Karpas-422 (cell line): ENCODE measurements around the gene PIK3R5. TPM values are rescaled to one million over a fixed set of nuclear protein-coding genes. Genes with fewer than 3 reads are reported as not detected.

ENCODE experiments used
- DNase-seq: peaks from one replicate; pipeline ENCODE4 v3.0.0-alpha.2; 2015
- H2AFZ ChIP-seq: fragments of 200-600 bp; sonication (generic); 2 replicates; pipeline ENCODE4 v1.6.1; 2014; ENCODE audit warnings: antibody characterized with exemption, low read length, mixed read lengths
- H3K27ac ChIP-seq: fragments of 200-600 bp; sonication (generic); 2 replicates; pipeline ENCODE4 v1.5.1; 2014; ENCODE audit warnings: mild to moderate bottlenecking, low read length, moderate library complexity
- H3K27me3 ChIP-seq: fragments of 200-600 bp; sonication (generic); 2 replicates; pipeline ENCODE4 v1.6.1; 2014; ENCODE audit warnings: low read length, mixed read lengths
- H3K36me3 ChIP-seq: fragments of 200-600 bp; sonication (generic); 2 replicates; pipeline ENCODE4 v1.6.1; 2014; ENCODE audit warnings: low read length, mixed read lengths; ENCODE audit not compliant: insufficient read depth
- H3K4me1 ChIP-seq: fragments of 200-600 bp; sonication (generic); 2 replicates; pipeline ENCODE4 v1.6.1; 2014; ENCODE audit warnings: mild to moderate bottlenecking, low read length, mixed read lengths
- H3K4me2 ChIP-seq: fragments of 200-600 bp; sonication (generic); 2 replicates; pipeline ENCODE4 v1.6.1; 2014; ENCODE audit warnings: low read length, low read depth, mild to moderate bottlenecking; ENCODE audit not compliant: poor library complexity, severe bottlenecking
- H3K4me3 ChIP-seq: fragments of 200-600 bp; sonication (generic); 2 replicates; pipeline ENCODE4 v1.5.1; 2014; ENCODE audit warnings: mild to moderate bottlenecking, antibody characterized with exemption, low read length, mixed read lengths
- H3K79me2 ChIP-seq: fragments of 200-600 bp; sonication (generic); 2 replicates; pipeline ENCODE4 v1.6.1; 2014; ENCODE audit warnings: mild to moderate bottlenecking, low read length, mixed read lengths
- H3K9ac ChIP-seq: fragments of 200-600 bp; sonication (generic); 2 replicates; pipeline ENCODE4 v1.6.0; 2014; ENCODE audit warnings: low read length
- H3K9me2 ChIP-seq: fragments of 200-600 bp; sonication (generic), shearing (Covaris generic); replicated peaks from 2 replicates; pipeline ENCODE4 v1.6.0; 2014; ENCODE audit warnings: mild to moderate bottlenecking, low read length, moderate library complexity; ENCODE audit not compliant: insufficient read depth
- H3K9me3 ChIP-seq: fragments of 300-700, 200-600 bp; sonication (generic); 2 replicates; pipeline ENCODE4 v1.6.1; 2014; ENCODE audit warnings: low read length, mixed read lengths
- H4K20me1 ChIP-seq: fragments of 200-600 bp; sonication (generic); 2 replicates; pipeline ENCODE4 v1.6.1; 2014; ENCODE audit warnings: mild to moderate bottlenecking, antibody characterized with exemption, low read length, low read depth; ENCODE audit not compliant: insufficient read depth
- total RNA-seq: library from RNA; depleted of rRNA; stranded (reverse); fragments of >200 nt; shearing (Covaris generic); gene quantifications from 2 replicates; pipeline ENCODE4 v1.2.3, GENCODE V29; 2014; ENCODE audit warnings: low replicate concordance

The PIK3R5 gene
- total RNA-seq, 1 experiment from 2014 or later = not detected

DNA sequence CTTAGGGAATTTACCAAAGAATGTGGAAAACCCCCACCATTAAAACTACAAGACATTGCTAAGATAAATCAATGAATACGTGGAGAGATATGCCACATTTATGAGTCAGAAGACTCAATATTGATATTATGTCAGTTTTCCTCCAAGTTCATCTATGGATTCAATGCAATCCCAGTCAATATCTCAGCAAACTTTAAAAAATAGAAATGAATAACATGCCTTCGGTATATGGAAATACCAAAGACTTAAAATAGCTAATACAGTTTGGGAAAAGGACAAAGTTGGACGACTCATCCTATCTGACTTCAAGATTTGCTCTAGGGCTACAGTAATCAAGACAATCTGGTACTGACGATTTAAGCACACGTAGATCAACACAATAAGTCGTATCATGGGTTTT lies 31.2 kb downstream of the PIK3R5 start:
- Histone ChIP-seq H3K4me1 (no peaks in the 10 kb centered on the region), H3K4me3 (no peak overlapping the region), H2AFZ (no peak overlapping the region), H3K79me2 (no peaks in the 10 kb centered on the region), H3K27ac (no peak overlapping the region), H3K9me3 (no peaks in the 10 kb centered on the region), H4K20me1 (no peaks in the 10 kb centered on the region), H3K9ac (no peak overlapping the region), H3K9me2 (no peaks in the 10 kb centered on the region), H3K27me3 (no peaks in the 10 kb centered on the region), H3K36me3 (no peaks in the 10 kb centered on the region), H3K4me2 (no peak overlapping the region)
- no peak for DNase-seq

GRCh38 chr17:8930649-8931048 lies 34.9 kb downstream of the PIK3R5 start:
- no peak for DNase-seq
- no peak overlapping the region for H3K4me3 ChIP-seq
- no peaks in the 10 kb centered on the region for H3K27me3 ChIP-seq
- no peaks in the 10 kb centered on the region for H3K4me1 ChIP-seq
- H3K79me2 ChIP-seq = no peaks in the 10 kb centered on the region
- H3K27ac ChIP-seq = no peak overlapping the region
- no peaks in the 10 kb centered on the region for H4K20me1 ChIP-seq
- H3K9me3 ChIP-seq = peaks cover 7% of the 10 kb centered on the region; the same call in 1 of the 2 replicates
- no peak overlapping the region for H3K4me2 ChIP-seq
- no peaks in the 10 kb centered on the region; the same call in 1 of the 2 replicates for H3K36me3 ChIP-seq
- H2AFZ ChIP-seq = no peak overlapping the region
- no peak overlapping the region for H3K9ac ChIP-seq
- H3K9me2 ChIP-seq = no peaks in the 10 kb centered on the region

DNA sequence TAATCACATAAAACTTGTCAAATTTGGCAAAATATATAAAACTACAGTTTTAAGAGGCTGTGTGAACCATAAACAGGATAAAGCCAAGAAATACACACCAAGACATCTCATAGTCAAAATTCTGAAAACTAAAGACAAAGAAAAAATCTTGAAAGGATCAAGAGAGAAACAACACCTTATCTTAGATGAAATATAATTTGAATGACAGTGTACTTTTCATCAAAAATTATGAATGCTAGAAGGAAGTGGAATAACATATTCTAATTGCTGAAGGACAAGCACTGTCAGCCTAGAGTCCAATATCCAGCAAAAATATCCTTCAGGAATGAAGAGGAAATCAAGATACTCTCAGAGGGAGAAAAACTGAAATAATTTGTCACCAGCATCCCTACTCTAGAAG lies 37.2 kb downstream of the PIK3R5 start:
- H3K4me3 ChIP-seq = no peak overlapping the region
- no peaks in the 10 kb centered on the region for H3K27me3 ChIP-seq
- H3K27ac ChIP-seq = no peak overlapping the region
- no peaks in the 10 kb centered on the region for H4K20me1 ChIP-seq
- H3K36me3 ChIP-seq = no peaks in the 10 kb centered on the region; the same call in 1 of the 2 replicates
- H3K4me1 ChIP-seq = no peaks in the 10 kb centered on the region
- no peak overlapping the region for H3K9ac ChIP-seq
- H3K79me2 ChIP-seq = no peaks in the 10 kb centered on the region
- H3K9me3 ChIP-seq = peaks cover 7% of the 10 kb centered on the region; the same call in 1 of the 2 replicates
- DNase-seq = no peak
- no peak overlapping the region for H3K4me2 ChIP-seq
- no peaks in the 10 kb centered on the region for H3K9me2 ChIP-seq
- H2AFZ ChIP-seq = no peak overlapping the region

GRCh38 chr17:8927395-8927794 lies 38.1 kb downstream of the PIK3R5 start:
- Histone ChIP-seq H3K4me2 (no peak overlapping the region), H3K9me3 (peaks cover 7% of the 10 kb centered on the region; the same call in 1 of the 2 replicates), H3K36me3 (no peaks in the 10 kb centered on the region; the same call in 1 of the 2 replicates), H4K20me1 (no peaks in the 10 kb centered on the region), H2AFZ (no peak overlapping the region), H3K4me3 (no peak overlapping the region), H3K9me2 (no peaks in the 10 kb centered on the region), H3K27ac (no peak overlapping the region), H3K9ac (no peak overlapping the region), H3K79me2 (no peaks in the 10 kb centered on the region), H3K27me3 (no peaks in the 10 kb centered on the region; the same call in 1 of the 2 replicates), H3K4me1 (no peaks in the 10 kb centered on the region)
- no peak for DNase-seq

DNA sequence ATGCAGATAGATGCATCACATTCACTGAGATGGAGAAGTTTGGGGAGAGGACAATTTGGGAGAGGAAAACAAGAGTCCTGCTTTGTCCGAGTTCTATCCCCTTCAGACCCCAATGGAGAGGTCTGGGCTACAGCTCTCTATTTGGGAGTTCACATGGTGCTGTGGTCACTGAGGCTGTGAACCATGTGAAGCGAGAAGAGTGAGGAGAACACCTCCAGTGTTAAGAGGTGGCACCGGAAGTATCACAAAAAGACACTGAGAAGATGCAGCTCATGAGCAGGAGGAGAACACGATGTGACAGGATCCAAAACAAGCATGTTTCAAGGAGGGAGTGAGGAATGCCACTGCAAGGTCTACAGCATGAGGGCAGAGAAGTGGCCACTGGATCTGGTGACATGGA lies 39.7 kb downstream of the PIK3R5 start:
- Histone ChIP-seq H3K9me3 (peaks cover 7% of the 10 kb centered on the region; the same call in 1 of the 2 replicates), H3K27ac (no peak overlapping the region), H3K9me2 (no peaks in the 10 kb centered on the region), H3K79me2 (no peaks in the 10 kb centered on the region), H3K36me3 (no peaks in the 10 kb centered on the region; the same call in 1 of the 2 replicates), H3K27me3 (no peaks in the 10 kb centered on the region; the same call in 1 of the 2 replicates), H3K4me2 (no peak overlapping the region), H3K4me3 (no peak overlapping the region), H4K20me1 (no peaks in the 10 kb centered on the region), H2AFZ (no peak overlapping the region), H3K4me1 (no peaks in the 10 kb centered on the region), H3K9ac (no peak overlapping the region)
- DNase-seq = no peak

DNA sequence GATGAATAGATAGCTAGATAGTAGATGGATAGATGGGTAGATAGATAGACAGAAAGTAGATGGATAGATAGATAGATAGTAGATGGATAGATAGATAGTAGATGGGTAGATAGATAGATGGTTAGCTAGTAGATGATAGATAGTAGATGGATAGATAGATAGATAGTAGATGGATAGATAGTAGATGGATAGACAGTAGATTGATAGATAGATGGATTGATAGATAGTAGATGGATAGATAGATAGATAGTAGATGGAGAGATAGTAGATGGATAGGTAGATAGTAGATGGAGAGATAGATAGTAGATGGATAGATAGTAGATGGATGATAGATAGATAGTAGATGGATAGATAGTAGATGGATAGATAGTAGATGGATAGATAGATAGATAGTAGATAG lies 40.4 kb downstream of the PIK3R5 start:
- H3K27me3 ChIP-seq = no peaks in the 10 kb centered on the region; the same call in 1 of the 2 replicates
- H3K9ac ChIP-seq = no peak overlapping the region
- no peaks in the 10 kb centered on the region for H4K20me1 ChIP-seq
- H3K9me2 ChIP-seq = no peaks in the 10 kb centered on the region
- DNase-seq = no peak
- peaks cover 7% of the 10 kb centered on the region; the same call in 1 of the 2 replicates for H3K9me3 ChIP-seq
- H3K27ac ChIP-seq = no peak overlapping the region
- no peaks in the 10 kb centered on the region for H3K79me2 ChIP-seq
- no peak overlapping the region for H3K4me2 ChIP-seq
- no peaks in the 10 kb centered on the region; the same call in 1 of the 2 replicates for H3K36me3 ChIP-seq
- no peak overlapping the region for H2AFZ ChIP-seq
- no peak overlapping the region for H3K4me3 ChIP-seq
- no peaks in the 10 kb centered on the region for H3K4me1 ChIP-seq

DNA sequence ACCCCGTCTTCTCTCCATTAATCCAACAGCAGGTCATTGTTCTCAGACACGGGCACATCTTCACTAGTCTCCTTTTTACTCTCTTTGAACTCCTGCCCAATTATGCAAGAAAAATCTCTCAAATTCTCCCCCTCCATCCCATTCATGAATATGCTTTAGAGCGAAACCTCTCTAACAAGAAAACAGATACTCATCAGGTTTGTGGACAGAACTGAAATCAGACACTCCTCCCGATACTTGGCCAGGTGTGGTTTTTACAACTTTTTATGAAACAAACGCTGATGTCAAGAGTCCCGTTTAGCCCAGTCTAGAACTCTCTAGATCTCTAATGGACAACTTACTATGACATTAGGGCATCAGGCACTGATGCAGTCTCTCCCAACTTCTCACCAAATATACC lies 40.9 kb downstream of the PIK3R5 start:
- no peaks in the 10 kb centered on the region; the same call in 1 of the 2 replicates for H3K36me3 ChIP-seq
- H3K9me3 ChIP-seq = peaks cover 7% of the 10 kb centered on the region; the same call in 1 of the 2 replicates
- H2AFZ ChIP-seq = no peak overlapping the region
- H3K27me3 ChIP-seq = no peaks in the 10 kb centered on the region; the same call in 1 of the 2 replicates
- no peaks in the 10 kb centered on the region for H3K79me2 ChIP-seq
- H3K4me2 ChIP-seq = no peak overlapping the region
- DNase-seq = no peak
- no peak overlapping the region for H3K9ac ChIP-seq
- no peaks in the 10 kb centered on the region for H3K4me1 ChIP-seq
- H3K27ac ChIP-seq = no peak overlapping the region
- no peaks in the 10 kb centered on the region for H4K20me1 ChIP-seq
- no peaks in the 10 kb centered on the region for H3K9me2 ChIP-seq
- no peak overlapping the region for H3K4me3 ChIP-seq

DNA sequence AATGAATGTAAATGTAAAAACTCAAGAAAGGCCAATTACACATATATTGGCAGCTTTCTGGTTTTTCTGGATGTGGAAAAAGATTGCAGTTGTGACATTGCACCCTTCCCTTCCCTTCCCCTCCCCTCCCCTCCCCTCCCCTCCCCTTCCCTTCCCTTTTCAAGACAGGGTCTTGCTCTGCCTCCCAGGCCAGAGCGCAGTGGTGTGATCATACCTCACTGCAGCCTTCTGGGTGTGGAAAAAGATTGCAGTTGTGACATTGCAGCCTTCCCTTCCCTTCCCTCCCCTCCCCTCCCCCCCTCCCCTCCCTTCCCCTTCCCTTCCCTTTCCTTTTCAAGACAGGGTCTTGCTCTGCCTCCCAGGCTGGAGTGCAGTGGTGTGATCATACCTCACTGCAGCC lies 41.7 kb downstream of the PIK3R5 start:
- Histone ChIP-seq H3K27ac (no peak overlapping the region), H2AFZ (no peak overlapping the region), H3K4me1 (no peaks in the 10 kb centered on the region), H3K4me2 (no peak overlapping the region), H3K9ac (no peak overlapping the region), H3K27me3 (peaks cover 3% of the 10 kb centered on the region; the same call in 1 of the 2 replicates), H3K9me2 (no peaks in the 10 kb centered on the region), H3K36me3 (no peaks in the 10 kb centered on the region; the same call in 1 of the 2 replicates), H3K4me3 (no peak overlapping the region), H3K9me3 (peaks cover 7% of the 10 kb centered on the region; the same call in 1 of the 2 replicates), H3K79me2 (no peaks in the 10 kb centered on the region), H4K20me1 (no peaks in the 10 kb centered on the region)
- no peak for DNase-seq
